Stimulated activated CD8-positive, alpha-beta memory T cell treated with anti-CD3 and anti-CD28 coated beads, Interleukin-15, amount 100 ng/mL, for 4 hours (primary cell): ENCODE results near the gene C6orf132.

Experiments
- DNase-seq, 2 donors: peaks; one replicate each; pipeline ENCODE4 v3.0.0-alpha.2; 2020; ENCODE audit warnings: low read depth in 2 of 2

C6orf132 gene

DNA sequence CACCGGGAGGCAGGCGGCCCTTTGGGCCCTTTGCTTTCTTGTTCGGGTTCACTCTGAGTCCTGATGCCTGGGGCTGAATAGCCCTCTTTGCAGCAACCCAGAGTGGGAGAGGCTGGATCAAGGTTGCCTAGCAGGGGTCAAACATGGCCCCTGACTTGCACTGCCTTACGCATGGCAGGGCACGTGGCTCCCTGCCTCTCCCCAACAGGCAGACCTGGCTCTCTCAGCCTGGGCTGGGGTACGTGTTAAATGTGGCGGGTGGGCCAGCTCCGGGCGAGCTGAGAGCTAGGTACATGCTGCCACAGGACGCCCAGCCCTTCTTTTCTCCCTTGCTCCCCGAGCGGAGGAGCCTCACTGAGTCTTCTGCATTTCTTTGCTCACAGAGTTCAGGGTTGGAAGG, 7.3 kb downstream of the C6orf132 start:
- no peak for DNase-seq

DNA sequence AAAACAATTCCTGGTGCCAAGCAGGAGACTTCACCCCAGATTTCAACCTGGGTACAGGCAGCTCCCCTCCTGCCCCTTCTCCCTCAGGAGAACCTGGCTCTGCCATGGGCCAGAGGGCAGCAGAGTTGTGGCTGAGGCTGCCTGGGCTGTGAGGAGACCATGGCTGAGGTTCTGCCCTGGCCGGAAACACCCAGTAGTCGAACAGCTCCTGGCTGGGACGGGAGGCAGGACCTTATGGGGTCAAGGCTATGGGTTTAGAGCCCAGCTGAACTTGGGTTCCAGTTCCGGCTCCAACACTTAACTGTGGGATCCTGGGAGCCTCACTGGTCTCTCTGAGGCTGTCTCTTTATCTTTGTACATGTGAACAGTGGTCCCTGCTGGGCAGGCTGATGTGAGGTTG, 8.5 kb downstream of the C6orf132 start:
- DNase-seq: no peak

DNA sequence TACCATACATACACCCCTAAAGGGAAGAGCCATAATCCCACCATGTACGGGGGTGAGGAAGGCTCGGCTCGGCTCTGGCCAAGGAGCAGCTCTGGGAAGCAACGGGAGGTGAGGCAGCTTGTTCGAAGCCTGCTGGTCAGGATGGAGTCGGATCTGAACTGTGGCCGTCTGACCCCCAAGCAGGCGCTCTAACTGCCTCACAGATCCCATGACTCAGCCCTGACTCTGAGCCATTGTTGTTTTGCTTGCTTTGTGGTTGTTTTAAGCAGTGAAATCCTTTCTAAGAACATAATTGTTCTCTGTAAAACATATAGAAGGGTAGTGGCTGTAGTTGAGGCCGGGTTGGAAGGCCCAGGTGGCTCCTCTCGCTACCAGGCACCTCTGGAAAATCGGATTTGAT, 10.9 kb downstream of the C6orf132 start:
- DNase-seq: no peak

GRCh38 chr6:42129360-42129676, 13.1 kb downstream of the C6orf132 start:
- no peak for DNase-seq

- no peak for DNase-seq
These were observed 13.7 kb downstream of the C6orf132 start for GRCh38 chr6:42128460-42129359.

- DNase-seq: no peak
These were observed 16.8 kb downstream of the C6orf132 start for GRCh38 chr6:42125663-42126062.

DNA sequence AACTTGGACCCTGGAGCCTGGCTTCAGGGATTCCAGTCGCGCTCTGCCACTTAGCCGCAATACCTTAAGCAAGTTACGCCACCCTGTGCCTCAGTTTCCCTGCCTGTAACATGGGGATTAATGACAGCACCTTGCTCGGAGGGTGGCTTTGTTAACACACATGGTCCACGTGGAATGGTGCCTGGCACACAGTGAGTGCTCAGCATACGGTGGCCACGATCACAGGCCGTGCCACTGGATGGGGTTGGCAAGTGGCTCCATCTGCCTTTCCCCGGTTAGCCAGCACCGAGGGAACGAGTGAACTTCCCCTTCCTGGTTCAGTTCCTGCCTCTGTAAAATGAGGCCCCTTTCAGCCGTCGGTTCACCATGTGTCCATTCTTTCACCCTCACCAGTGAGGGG, 17.2 kb downstream of the C6orf132 start:
- no peak for DNase-seq

DNA sequence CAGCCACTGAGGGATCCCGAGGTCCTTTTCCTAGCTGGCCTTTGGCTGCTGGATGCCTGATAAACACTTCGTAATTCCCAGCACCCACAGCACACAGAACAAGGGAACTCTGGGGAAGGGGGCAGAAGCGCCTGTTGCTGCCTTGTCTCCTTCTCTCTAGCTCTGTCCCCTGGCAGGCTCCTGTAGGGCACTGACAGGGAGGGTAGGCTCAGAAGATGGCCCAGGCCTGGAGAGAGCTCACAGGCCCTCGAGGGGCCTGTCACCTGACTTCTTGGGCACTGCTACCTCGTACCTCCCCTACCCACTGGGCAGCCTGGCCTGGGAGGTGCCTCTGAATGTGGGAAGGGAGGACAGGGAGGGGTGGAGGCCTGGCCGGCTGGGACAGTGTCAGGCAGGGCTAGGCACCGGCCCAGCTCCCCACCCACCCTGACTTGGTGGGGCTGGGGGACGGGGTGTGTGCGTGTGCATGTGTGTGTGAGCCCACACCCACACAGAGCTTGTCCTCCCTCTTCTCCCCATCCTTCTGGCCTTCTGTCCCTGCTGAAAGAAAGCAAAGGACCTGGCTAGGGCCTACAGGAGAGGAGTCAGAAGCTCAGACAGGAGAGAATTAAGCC, 18.1 kb downstream of the C6orf132 start:
- DNase-seq: no peak

DNA sequence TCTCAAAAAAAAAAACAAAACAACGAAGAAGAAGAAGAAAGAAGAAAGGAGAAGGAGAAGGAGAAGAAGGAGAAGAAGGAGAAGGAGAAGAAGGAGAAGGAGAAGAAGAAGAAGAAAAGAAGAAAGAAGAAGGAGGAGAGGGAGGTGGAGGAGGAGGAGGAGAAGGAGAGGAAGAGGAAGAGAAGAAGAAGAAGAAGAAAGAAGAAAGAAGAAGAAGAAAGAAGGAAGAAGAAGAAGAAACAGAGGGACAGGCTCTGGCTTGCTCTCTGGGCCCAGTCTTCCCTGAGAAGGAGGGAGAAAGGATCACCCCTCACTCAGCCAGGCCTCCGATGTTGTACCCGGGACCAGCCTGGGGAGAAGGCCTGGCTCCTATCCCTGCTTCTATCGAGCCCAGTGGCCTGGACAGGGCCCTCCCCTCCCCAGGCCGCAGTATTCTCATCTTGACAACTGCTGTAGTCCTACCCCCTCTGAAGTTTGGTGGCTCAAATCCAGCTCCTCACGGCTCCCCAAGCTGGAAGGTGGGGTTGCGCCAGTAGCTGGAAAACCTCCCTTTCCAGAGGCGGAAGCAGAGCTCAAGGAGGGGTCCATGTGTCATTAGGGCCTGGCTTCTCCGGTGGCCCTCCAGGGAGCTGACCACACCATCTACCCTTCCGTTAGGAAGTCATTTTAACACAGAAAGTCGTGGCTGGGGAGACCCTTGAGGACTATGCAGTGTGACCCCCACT, 18.9 kb downstream of the C6orf132 start:
- DNase-seq: no peak

GRCh38 chr6:42120895-42121865, 21.2 kb downstream of the C6orf132 start:
- DNase-seq: no peak

DNA sequence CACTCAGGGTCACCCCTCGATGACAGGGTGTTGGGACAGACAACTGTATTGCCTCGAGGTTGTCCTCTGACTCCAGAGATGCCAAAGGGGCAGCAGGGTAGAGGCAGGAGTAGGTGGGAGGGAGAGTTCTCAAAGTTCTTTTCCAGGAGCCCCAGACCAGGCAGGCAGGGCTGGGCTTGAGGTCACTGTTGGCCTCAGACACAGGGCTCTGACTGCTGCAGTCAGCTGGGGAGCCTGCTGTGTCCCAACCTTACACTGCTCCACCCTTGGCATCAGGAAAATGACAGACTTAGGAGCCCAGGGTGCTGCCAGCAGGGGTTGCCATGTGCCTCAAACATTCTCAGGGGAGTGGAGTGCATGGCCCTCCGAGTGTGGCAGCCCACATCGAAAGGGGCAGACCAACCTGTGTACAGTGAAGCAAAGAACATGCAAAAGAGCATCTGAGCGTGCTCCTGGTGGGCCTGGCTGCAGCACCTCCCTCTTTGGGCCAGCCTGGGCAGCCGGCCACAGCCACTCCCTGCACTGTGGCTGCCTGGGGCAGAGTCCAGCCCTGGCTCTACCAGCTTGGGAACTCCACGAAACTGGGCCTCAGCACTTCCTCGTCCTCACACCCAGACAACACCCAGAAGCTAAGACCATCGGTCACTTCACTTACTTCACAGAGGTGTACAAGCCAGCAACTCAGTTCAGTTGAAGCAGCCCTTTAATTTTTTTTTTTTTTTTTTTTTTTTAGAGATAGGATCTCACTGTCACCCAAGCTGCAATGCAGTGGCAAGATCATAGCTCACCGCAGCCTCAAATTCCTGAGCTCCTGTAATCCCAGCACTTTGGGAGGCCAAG, 24.0 kb downstream of the C6orf132 start:
- no peak for DNase-seq

DNA sequence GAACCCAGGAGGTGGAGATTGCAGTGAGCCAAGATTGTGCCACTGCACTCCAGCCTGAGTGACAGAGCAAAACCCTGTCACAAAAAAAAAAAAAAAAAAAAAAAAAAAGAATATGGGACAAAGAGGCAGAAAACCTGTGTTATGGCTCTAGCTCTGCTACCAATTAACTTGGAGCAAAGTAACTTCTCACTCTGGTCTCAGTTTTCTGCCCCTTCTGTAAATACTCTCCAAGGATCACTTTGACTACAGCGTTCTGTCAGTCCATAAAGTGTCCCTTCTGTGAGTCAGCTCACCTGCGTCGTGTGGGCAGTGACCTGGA, 24.6 kb downstream of the C6orf132 start:
- DNase-seq: no peak

DNA sequence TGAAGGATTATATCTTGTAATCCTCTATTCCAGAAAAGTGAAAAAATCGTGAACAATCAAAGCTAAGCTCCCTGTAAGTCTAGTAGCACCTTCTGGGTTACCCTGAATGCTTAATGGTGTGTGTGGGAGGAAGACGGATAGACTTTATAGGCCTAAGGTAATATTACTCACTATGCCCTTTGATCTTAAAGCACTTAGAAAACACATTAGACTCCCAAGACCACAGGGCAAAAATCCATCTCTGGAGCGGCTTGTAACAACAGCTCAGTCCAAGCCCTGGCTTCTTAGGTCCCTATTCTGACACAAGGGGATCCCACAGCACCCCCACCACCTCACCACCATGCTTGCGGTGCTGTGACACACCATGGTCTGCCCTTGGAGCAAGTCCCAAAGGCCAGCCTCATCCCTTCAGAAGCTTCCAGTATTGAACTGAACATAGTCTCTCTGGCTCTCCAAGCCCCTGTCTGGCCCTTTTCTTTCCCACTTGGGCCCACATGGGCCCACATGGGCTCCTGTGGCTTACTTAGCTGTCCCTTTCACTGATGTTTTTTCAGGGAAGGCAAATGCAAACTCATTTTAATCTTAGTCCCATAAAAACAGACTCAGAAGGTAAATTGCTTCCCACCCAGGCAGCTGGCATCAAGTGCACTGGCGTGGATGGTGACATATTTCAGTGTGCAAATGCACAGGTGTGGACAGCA, 28.3 kb downstream of the C6orf132 start:
- no peak for DNase-seq

DNA sequence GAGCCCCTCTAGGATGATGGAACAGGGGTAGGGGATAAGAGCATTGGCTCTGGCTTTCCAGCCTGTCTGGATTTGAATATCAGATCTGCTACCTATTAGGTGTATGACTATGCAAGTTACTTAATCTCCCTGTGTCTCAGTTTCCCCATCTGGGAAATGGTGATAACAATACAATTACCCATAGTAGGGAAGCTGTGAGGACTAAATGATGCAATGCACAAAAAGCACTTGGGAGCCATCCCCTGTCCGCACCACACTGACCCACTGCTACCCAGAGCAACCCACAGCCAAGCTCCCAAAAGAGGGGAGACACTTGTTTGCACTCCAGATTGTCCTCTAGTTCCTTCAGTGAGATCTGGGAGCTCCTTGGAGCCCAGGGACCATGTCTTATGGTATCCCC, 30.1 kb downstream of the C6orf132 start:
- no peak for DNase-seq

DNA sequence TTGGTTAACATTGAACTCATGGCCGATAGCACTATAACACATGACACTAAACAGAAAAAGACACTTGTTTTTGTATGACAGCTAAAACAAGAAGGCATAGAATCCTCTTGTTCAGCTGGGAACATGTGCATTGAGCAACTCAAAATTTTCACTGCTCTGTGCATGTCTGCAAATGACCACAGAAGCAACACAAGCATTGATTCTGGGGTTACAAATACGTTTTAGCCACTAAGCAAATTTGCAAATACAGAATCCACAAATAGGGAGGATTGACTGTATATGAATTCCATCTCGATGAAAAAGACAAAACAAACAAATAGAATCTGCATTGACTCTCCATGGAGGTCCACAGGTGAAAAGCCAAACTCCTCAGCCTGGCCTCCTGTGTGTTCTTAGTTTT, 31.7 kb downstream of the C6orf132 start:
- DNase-seq: no peak

DNA sequence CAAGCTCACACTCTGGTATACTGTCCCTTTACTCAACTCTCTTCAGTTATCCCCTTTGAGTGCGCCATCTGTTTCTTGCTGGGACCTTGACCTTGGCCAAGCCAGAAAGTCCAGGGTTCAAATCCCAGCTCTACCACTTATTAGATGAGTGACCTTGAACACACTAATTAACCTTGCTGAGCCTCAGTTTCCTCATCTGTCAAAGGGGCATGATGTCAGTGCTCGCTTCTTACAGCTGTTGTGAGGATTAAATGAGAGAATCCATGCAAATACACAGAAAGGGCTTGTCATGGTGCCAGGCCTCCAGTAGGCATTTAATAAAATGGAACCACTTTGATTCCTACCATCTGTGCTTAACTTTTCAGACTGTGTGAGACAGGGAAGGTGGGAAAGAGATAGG, 34.3 kb downstream of the C6orf132 start:
- DNase-seq: no peak

DNA sequence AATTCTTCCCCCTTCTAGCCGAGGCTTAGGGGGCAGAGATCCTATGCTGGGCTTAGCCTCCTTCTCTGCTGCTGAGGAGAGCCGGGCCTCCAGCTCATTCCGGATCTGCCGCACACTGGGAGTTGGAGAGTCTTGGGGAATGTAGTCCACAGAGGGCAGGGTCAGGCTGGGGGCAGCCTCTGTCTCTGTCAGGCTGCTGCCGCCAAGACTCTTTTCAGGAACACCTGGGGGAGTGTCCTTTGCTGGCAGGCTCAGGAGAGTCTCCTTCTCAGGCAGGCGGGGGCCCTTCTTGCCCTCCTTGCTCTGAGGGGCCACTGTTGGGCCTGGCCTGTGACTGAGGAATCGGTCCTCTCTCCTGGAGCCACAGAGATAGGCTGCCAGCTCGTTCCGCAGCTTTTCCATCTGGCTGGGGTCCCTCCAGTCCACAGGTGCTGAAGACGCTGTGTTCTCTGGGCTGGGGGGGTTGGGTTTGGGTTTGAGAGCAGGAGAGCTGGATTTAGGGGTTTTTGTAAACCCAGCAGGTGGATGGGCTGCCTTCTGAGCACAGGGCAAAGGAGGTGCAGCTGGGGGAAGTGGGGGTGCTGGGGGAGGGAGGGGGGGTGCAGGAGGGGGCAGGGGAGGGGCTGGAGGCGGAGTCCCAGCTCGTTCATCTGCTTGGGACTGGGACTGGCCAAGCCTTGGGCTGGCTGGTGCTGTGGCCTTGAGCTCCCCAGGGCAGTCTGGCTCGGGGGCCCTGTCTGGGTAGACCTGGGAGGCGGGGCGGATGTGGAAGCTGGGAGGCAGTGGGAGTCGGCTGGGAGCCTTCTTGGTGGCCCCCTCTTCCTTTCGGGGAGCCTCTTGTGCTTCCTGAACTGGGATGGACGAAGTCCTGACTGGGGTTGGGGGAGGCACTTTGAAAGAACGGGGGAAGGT, 36.1 kb downstream of the C6orf132 start:
- DNase-seq: no peak

- DNase-seq: no peak
These were observed 36.7 kb downstream of the C6orf132 start for GRCh38 chr6:42105709-42106108.

- no peak for DNase-seq
These were observed 37.2 kb downstream of the C6orf132 start for GRCh38 chr6:42105156-42105648.
